Measurements from ENCODE around the gene PLA2G15. TPM values are rescaled to one million over a fixed set of nuclear protein-coding genes. Genes with fewer than 3 reads are reported as not detected.
A peak's percentile ranks its signal among the peaks of the same experiment; 100 is the strongest.

The PLA2G15 gene, protein sequence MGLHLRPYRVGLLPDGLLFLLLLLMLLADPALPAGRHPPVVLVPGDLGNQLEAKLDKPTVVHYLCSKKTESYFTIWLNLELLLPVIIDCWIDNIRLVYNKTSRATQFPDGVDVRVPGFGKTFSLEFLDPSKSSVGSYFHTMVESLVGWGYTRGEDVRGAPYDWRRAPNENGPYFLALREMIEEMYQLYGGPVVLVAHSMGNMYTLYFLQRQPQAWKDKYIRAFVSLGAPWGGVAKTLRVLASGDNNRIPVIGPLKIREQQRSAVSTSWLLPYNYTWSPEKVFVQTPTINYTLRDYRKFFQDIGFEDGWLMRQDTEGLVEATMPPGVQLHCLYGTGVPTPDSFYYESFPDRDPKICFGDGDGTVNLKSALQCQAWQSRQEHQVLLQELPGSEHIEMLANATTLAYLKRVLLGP
- total RNA-seq (10 to 100 TPM; 27.3 to 68.0 (median 45.4) TPM), polyA plus RNA-seq (10 to 100 TPM; 25.8 to 66.6 TPM)
- long read RNA-seq, donor 1, transcript PLA2G15-209 (6 exons, 1,203 nt) = minor isoform, 7 of 110 reads
- long read RNA-seq, donor 1, transcript PLA2G15-207 (2 exons, 3,121 nt) = minor isoform, 7 of 110 reads
- long read RNA-seq, donor 1, transcript PLA2G15-201 (6 exons, 2,727 nt) = major isoform, 70 of 110 reads
- long read RNA-seq, donor 1, partial matches to known transcripts = 9 of 110 reads
- long read RNA-seq, donor 1, other reads (novel, unspliced or antisense) = 15 of 110 reads
- long read RNA-seq, donor 2, transcript PLA2G15-209 (6 exons, 1,203 nt) = minor isoform, 19 of 237 reads
- long read RNA-seq, donor 2, transcript PLA2G15-207 (2 exons, 3,121 nt) = minor isoform, 22 of 237 reads
- long read RNA-seq, donor 2, transcript PLA2G15-201 (6 exons, 2,727 nt) = major isoform, 157 of 237 reads
- long read RNA-seq, donor 2, partial matches to known transcripts = 9 of 237 reads
- long read RNA-seq, donor 2, other reads (novel, unspliced or antisense) = 29 of 237 reads
- long read RNA-seq, donor 3, transcript PLA2G15-207 (2 exons, 3,121 nt) = minor isoform, 12 of 166 reads
- long read RNA-seq, donor 3, transcript PLA2G15-209 (6 exons, 1,203 nt) = minor isoform, 9 of 166 reads
- long read RNA-seq, donor 3, transcript PLA2G15-201 (6 exons, 2,727 nt) = major isoform, 115 of 166 reads
- long read RNA-seq, donor 3, partial matches to known transcripts = 5 of 166 reads
- long read RNA-seq, donor 3, other reads (novel, unspliced or antisense) = 25 of 166 reads

DNA sequence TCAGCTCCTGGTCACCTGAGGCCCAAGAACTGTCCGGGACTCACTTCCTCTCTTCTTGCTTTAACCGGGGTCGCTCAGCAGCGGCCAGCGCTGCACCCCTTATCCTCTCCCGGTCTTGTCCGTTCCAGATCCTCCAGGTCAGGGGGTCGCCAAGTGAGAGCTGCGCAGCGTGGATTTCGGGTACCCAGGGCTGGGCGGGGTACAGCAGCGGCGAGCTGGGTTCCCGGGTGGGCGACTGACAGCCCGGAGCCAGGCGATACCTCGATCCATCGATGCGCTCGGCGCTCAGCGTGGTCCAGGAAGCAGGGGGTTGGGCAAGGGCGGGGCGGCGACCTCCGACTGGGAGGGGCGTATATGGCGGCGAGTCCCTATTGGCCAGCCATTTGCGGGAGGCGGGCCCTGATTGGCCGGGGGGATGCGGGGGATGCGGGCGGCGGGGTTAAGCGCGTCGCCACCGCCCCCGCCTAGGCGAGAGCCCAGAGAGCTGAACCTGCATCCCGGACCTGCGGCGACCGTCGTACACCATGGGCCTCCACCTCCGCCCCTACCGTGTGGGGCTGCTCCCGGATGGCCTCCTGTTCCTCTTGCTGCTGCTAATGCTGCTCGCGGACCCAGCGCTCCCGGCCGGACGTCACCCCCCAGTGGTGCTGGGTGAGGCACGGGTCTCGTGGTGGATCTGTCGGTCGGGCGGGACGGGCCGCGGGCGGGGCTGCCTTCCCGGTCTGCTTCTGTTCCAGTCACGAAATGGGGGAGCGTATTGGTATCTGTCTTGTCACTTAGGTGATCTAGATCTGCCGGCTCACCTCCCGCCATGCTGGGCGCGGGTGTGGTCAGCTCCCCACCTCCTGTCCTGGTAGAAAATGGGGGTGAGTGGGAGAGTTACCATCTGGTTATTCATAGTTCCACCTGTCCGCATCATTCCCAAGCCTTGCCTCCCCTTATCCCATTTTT, at the start of gene PLA2G15:
PLA2G15 (plus strand) TSS at position 471 of the 951 bp plus-strand sequence; CDS start at position 525, 54 bp downstream.
- 1 to 2% (median 2%) methylated on average over 15 to 75 of the region's 75 CpGs for WGBS, 4 donors
- Histone ChIP-seq H3K9me3 (no peaks in the 10 kb centered on the region), H3K27me3 (no peaks in the 10 kb centered on the region), H3K36me3 (peaks cover 0 to 18% (median 14%) of the 10 kb centered on the region in 9 donors), H3K4me1 (peaks cover 4 to 55% (median 47%) of the 10 kb centered on the region in 12 donors), H3K27ac (peak within 1 kb of the TSS in 11 of 12 donors; percentile 75 to 97 (median 87)), H3K4me3 (peak within 1 kb of the TSS; percentile 65 to 98 (median 86))
- ATAC-seq (peak; percentile 91 to 97 (median 96)), DNase-seq (peak; percentile 98 to 99 (median 98))
- TF ChIP-seq POLR2A (IDR thresholded peaks at IDR 0.05) = peak; percentile 78 to 94
- TF ChIP-seq, protein P1, sequence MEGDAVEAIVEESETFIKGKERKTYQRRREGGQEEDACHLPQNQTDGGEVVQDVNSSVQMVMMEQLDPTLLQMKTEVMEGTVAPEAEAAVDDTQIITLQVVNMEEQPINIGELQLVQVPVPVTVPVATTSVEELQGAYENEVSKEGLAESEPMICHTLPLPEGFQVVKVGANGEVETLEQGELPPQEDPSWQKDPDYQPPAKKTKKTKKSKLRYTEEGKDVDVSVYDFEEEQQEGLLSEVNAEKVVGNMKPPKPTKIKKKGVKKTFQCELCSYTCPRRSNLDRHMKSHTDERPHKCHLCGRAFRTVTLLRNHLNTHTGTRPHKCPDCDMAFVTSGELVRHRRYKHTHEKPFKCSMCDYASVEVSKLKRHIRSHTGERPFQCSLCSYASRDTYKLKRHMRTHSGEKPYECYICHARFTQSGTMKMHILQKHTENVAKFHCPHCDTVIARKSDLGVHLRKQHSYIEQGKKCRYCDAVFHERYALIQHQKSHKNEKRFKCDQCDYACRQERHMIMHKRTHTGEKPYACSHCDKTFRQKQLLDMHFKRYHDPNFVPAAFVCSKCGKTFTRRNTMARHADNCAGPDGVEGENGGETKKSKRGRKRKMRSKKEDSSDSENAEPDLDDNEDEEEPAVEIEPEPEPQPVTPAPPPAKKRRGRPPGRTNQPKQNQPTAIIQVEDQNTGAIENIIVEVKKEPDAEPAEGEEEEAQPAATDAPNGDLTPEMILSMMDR (IDR thresholded peaks at IDR 0.05) = peak in 1 of 12 donors; percentile 17
- intact Hi-C loops (cut with DNase I) = loop anchor here in 5 of 10 donors (5.0 to 10.0 kb wide), 3 partner anchors 67 to 1280 kb away; partner anchors contain the start of genes PRMT7 (in 3 of the 5) and SLC7A6OS (in 3 of the 5)

DNA sequence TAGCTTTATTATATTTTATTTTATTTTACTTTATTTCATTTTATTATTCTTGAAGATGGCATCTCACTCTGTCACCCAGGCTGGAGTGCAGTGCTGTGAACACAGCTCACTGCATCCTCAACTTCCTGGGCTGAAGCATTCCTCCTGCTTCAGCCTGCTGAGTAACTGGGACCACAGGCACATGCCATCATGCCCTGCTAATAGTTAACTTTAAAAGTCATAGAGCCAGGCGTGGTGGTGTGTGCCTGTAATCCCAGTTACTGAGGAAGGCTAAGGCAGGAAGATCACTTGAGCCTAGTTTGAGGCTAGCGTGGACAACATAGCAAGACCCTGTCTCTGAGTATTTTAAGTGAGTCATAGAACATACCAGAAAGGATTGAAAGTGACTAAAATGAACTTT, 47.9 kb upstream of the PLA2G15 start:
- no peak for ATAC-seq
- H3K4me1 ChIP-seq = peaks cover 0 to 11% (median under 1%) of the 10 kb centered on the region in 12 donors
- no peaks in the 10 kb centered on the region for H3K27me3 ChIP-seq
- H3K9me3 ChIP-seq = no peaks in the 10 kb centered on the region
- H3K36me3 ChIP-seq = peaks cover 0 to 22% (median 9%) of the 10 kb centered on the region in 9 donors
- no peak overlapping the region for H3K27ac ChIP-seq
- no peak for DNase-seq
- WGBS, 4 donors = 88 to 94% (median 92%) methylated on average over 2 of the region's 2 CpGs
- intact Hi-C loops (cut with DNase I) = no loop called here
- TF ChIP-seq, protein P1 (IDR thresholded peaks at IDR 0.05) = no peak
- TF ChIP-seq POLR2A (IDR thresholded peaks at IDR 0.05) = no peak
- H3K4me3 ChIP-seq = no peak overlapping the region

DNA sequence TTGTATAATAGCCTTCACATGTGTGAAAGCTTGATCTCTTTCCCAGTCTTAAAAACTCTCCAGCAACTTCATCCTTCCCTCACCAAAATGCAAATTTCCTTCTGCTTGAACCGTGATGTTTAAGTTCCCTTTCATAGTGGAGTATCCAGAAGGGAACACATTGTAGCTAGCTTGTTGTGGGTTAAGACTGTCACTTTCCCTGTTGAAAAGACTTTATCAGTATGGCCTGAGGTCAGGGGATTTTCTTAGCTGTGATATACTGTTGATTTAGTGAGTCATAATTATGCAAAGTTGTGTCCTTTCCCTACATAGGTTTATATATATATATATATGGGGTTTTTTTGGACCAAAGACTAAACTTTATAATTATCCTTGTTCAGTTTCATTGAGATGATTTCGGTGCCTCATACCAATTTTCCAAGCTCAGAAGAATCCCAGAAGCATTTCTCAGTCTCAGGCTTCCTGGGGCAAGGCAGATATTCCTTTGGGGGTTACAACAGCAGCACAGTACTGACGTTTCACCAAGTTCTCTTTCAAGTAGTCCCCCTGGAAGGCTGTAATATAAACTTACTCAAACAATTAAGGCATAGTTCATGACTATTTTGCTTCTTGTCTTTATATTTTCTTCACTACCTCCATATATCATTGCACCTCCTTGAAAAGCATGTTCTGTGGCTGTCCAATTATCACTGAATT, 44.9 kb upstream of the PLA2G15 start:
- no peak overlapping the region for H3K27ac ChIP-seq
- intact Hi-C loops (cut with DNase I) = loop anchor here in 1 of 10 donors (5.0 kb wide), 1 partner anchor 108 kb away; no protein-coding TSS in a partner anchor
- DNase-seq (no peak), ATAC-seq (no peak)
- peaks cover 0 to 6% (median 0%) of the 10 kb centered on the region in 9 donors for H3K36me3 ChIP-seq
- no peaks in the 10 kb centered on the region for H3K9me3 ChIP-seq
- no peak overlapping the region for H3K4me3 ChIP-seq
- 53 to 62% (median 54%) methylated on average over 3 of the region's 3 CpGs for WGBS, 4 donors
- peaks cover 0 to 12% (median 2%) of the 10 kb centered on the region in 12 donors for H3K4me1 ChIP-seq
- TF ChIP-seq POLR2A (IDR thresholded peaks at IDR 0.05) = no peak
- TF ChIP-seq, protein P1 (IDR thresholded peaks at IDR 0.05) = no peak
- H3K27me3 ChIP-seq = no peaks in the 10 kb centered on the region
